GM12875 (cell line): ENCODE data around the gene SAP130.

Experiments
- H3K4me3 ChIP-seq: one replicate; pipeline ENCODE4 v1.5.1; 2011; ENCODE audit warnings: low read depth, low read length, control low read depth
- CTCF ChIP-seq: IDR thresholded peaks from 2 replicates; pipeline ENCODE4 v1.5.1; 2011; ENCODE audit warnings: low read depth, mild to moderate bottlenecking, control low read depth, inconsistent platforms, low read length, moderate library complexity, borderline replicate concordance; ENCODE audit not compliant: insufficient read depth

Gene SAP130

GRCh38 chr2:128058114-128058513 lies 30.3 kb upstream of the SAP130 start:
- no peak overlapping the region for H3K4me3 ChIP-seq
- TF ChIP-seq CTCF, result no peak

GRCh38 chr2:128057334-128057733 lies 29.5 kb upstream of the SAP130 start:
- no peak for TF ChIP-seq CTCF
- H3K4me3 ChIP-seq, result no peak overlapping the region

GRCh38 chr2:128054104-128054885 lies 26.4 kb upstream of the SAP130 start:
- TF ChIP-seq CTCF, result no peak
- H3K4me3 ChIP-seq, result no peak overlapping the region

- no peak overlapping the region for H3K4me3 ChIP-seq
- TF ChIP-seq CTCF, result no peak
Observed at GRCh38 chr2:128053331-128053730, 25.5 kb upstream of the SAP130 start.

- no peak overlapping the region for H3K4me3 ChIP-seq
- no peak for TF ChIP-seq CTCF
Observed at GRCh38 chr2:128043041-128043440, 15.2 kb upstream of the SAP130 start.

GRCh38 chr2:128041561-128041960 lies 13.7 kb upstream of the SAP130 start:
- no peak for TF ChIP-seq CTCF
- no peak overlapping the region for H3K4me3 ChIP-seq

- H3K4me3 ChIP-seq, result no peak overlapping the region
- no peak for TF ChIP-seq CTCF
Observed at GRCh38 chr2:128040166-128040771, 12.4 kb upstream of the SAP130 start.
